Progenitor cell of endocrine pancreas (in vitro differentiated cells): ENCODE measurements around the gene CLEC2D. TPM values are rescaled to one million over a fixed set of nuclear protein-coding genes. Genes with fewer than 3 reads are reported as not detected.

Experiments
- DNase-seq: peaks from one replicate; pipeline ENCODE4 v3.0.0; 2021; ENCODE audit warnings: low spot score; ENCODE audit not compliant: unreplicated experiment
- H3K27ac Mint-ChIP-seq: 2 replicates; pipeline ENCODE4 v1.8.0; 2021; ENCODE audit warnings: mild to moderate bottlenecking, moderate library complexity, mixed read lengths
- H3K27me3 Mint-ChIP-seq: 2 replicates; pipeline ENCODE4 v1.8.0; 2021; ENCODE audit warnings: mixed read lengths
- H3K36me3 Mint-ChIP-seq: 2 replicates; pipeline ENCODE4 v1.8.0; 2022; ENCODE audit warnings: mixed read lengths; ENCODE audit not compliant: insufficient read depth
- H3K4me1 Mint-ChIP-seq: 2 replicates; pipeline ENCODE4 v1.8.0; 2021; ENCODE audit warnings: low read depth, mixed read lengths
- H3K4me3 Mint-ChIP-seq: 2 replicates; pipeline ENCODE4 v1.8.0; 2021; ENCODE audit warnings: low read depth, mild to moderate bottlenecking, moderate library complexity, mixed read lengths
- H3K9me3 Mint-ChIP-seq: 2 replicates; pipeline ENCODE4 v1.8.0; 2021; ENCODE audit warnings: low read depth, mixed read lengths
- long read RNA-seq: library from polyadenylated mRNA; unstranded; transcript quantifications from one replicate; pipeline ENCODE4 v2.0.0, GENCODE V29; 2020
- total RNA-seq: library from RNA; stranded (reverse); gene quantifications from 2 replicates; pipeline ENCODE4 v1.2.1, GENCODE V29; 2021
- TF ChIP-seq, protein P1 (sequence below): fragments of 200-600 bp; sonication (generic); IDR thresholded peaks from one replicate; pipeline ENCODE4 v1.5.0; 2021; ENCODE audit warnings: antibody characterized with exemption, mild to moderate bottlenecking; ENCODE audit not compliant: unreplicated experiment

Gene CLEC2D, protein sequence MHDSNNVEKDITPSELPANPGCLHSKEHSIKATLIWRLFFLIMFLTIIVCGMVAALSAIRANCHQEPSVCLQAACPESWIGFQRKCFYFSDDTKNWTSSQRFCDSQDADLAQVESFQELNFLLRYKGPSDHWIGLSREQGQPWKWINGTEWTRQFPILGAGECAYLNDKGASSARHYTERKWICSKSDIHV
- 23.5 and 31.0 TPM in 2 replicates for total RNA-seq
- long read RNA-seq, partial matches to known transcripts, result 0 of 18 reads
- long read RNA-seq, other reads (novel, unspliced or antisense), result 18 of 18 reads

DNA sequence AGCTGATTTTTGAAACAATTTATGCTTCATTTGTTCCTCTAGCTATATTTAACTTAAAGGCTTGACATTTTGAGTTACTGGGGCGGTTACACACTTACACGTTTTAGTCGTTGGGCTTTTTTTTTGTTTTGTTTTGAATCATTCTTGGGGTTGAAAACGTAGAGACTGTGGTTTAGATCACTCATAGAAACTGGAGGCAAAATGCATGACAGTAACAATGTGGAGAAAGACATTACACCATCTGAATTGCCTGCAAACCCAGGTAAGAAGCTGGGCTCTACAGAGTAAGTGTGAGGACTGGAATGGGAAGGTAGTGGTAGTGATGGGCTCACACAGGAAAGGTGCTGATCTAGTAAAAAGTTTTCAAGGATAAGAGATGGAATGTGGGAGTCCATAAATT is at the start of gene CLEC2D:
Gene CLEC2D, plus strand, starts transcription at position 180 of the 400 bp plus-strand sequence. Its CDS starts 22 bp downstream, at position 202.
- Mint-ChIP-seq H3K4me3 (no peak within 1 kb of the TSS), H3K4me1 (peaks cover 2% of the 10 kb centered on the region), H3K9me3 (no peaks in the 10 kb centered on the region), H3K27ac (no peak within 1 kb of the TSS), H3K36me3 (peaks cover 29% of the 10 kb centered on the region), H3K27me3 (no peaks in the 10 kb centered on the region)
- no peak for DNase-seq
- TF ChIP-seq, protein P1, sequence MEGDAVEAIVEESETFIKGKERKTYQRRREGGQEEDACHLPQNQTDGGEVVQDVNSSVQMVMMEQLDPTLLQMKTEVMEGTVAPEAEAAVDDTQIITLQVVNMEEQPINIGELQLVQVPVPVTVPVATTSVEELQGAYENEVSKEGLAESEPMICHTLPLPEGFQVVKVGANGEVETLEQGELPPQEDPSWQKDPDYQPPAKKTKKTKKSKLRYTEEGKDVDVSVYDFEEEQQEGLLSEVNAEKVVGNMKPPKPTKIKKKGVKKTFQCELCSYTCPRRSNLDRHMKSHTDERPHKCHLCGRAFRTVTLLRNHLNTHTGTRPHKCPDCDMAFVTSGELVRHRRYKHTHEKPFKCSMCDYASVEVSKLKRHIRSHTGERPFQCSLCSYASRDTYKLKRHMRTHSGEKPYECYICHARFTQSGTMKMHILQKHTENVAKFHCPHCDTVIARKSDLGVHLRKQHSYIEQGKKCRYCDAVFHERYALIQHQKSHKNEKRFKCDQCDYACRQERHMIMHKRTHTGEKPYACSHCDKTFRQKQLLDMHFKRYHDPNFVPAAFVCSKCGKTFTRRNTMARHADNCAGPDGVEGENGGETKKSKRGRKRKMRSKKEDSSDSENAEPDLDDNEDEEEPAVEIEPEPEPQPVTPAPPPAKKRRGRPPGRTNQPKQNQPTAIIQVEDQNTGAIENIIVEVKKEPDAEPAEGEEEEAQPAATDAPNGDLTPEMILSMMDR, result no peak

DNA sequence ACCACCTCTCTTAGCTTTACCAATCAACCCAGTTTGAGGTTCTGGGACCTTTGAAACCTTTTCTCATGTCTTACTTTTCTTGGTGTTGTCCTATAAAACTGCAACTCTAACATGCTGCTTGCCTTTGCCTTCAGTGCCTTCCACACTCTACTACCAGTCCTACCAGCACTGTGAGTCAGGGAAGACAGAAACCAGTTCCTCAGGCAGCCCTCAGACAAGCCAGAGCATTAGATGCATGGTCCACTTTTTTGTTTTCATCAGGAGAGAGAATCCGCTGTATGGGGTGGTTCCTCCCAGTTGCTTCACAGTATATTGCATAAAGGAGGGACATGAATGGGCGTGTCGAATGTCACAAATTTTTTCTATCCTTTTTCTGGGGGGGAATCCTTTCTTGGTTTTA is 44.5 kb upstream of the CLEC2D start:
- Mint-ChIP-seq H3K4me1 (peaks cover 3% of the 10 kb centered on the region), H3K9me3 (peaks cover 10% of the 10 kb centered on the region), H3K36me3 (no peaks in the 10 kb centered on the region), H3K27me3 (no peaks in the 10 kb centered on the region), H3K4me3 (no peak overlapping the region), H3K27ac (no peak overlapping the region)
- no peak for DNase-seq
- TF ChIP-seq, protein P1, result no peak

DNA sequence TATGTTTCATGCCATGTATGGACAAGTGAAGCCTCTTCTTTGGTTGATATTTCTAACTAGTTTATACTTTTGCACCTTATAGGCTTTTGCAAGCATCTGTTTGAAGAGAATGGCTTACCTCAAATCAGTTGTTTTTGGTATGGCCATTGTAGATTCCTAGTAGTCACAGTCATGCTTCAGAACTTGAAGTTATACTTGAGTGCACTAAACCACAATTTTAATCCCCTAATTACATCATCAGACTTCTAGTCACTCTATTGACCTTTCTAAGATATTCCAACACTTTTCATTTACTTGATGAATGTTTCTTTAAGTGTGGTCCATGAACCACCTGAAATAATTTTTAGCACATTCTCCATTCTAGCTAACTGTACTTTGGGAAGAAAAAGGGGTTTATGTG is 43.2 kb upstream of the CLEC2D start:
- TF ChIP-seq, protein P1, result no peak

DNA sequence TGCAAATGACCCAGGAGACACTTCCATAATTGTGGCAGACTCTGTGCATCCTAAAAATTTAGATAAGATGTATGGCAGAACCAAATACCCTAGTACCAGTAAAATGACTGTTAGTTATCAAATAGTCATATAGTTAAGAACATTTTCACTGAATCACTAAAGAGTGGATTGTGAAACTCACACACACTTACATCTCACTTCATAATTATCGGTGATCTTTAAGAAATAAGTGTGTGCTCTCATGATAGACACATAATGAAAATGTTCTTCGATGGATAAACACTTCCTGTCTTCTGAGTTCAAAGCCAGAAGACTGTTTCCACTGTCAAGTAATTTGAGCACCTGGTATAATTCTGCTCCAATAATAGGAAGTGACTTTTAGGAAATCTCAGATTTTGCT is 42.7 kb upstream of the CLEC2D start:
- H3K27ac Mint-ChIP-seq, result no peak overlapping the region
- H3K36me3 Mint-ChIP-seq, result peaks cover 1% of the 10 kb centered on the region
- H3K4me3 Mint-ChIP-seq, result no peak overlapping the region
- peaks cover 7% of the 10 kb centered on the region for H3K4me1 Mint-ChIP-seq
- no peaks in the 10 kb centered on the region for H3K27me3 Mint-ChIP-seq
- H3K9me3 Mint-ChIP-seq, result peaks cover 15% of the 10 kb centered on the region
- TF ChIP-seq, protein P1, result no peak
- DNase-seq, result no peak

More for the DNA sequence above, 43.2 kb upstream of the CLEC2D start:
- H3K4me1 Mint-ChIP-seq, result peaks cover 7% of the 10 kb centered on the region
- no peak overlapping the region for H3K27ac Mint-ChIP-seq
- H3K27me3 Mint-ChIP-seq, result no peaks in the 10 kb centered on the region
- H3K36me3 Mint-ChIP-seq, result peaks cover 1% of the 10 kb centered on the region
- no peak for DNase-seq
- H3K4me3 Mint-ChIP-seq, result no peak overlapping the region
- peaks cover 10% of the 10 kb centered on the region for H3K9me3 Mint-ChIP-seq

DNA sequence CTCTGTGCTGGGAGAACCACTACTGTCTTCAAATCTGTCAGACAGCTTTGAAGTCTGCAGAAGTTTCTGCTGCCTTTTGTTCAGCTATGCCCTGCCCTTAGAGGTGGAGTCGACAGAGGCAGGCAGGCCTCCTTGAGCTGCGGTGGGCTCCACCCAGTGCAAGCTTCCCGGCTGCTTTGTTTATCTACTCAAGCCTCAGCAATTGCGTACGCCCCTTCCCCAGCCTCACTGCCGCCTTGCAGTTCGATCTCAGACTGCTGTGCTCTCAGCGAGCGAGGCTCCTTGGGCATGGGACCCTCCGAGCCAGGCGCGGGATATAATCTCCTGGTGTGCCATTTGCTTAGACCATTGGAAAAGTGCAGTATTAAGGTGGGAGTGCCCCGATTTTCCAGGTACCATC is 36.7 kb upstream of the CLEC2D start:
- H3K36me3 Mint-ChIP-seq, result peaks cover 7% of the 10 kb centered on the region
- peaks cover 15% of the 10 kb centered on the region for H3K4me1 Mint-ChIP-seq
- H3K4me3 Mint-ChIP-seq, result no peak overlapping the region
- TF ChIP-seq, protein P1, result no peak
- DNase-seq, result no peak
- no peaks in the 10 kb centered on the region for H3K27me3 Mint-ChIP-seq
- no peak overlapping the region for H3K27ac Mint-ChIP-seq
- H3K9me3 Mint-ChIP-seq, result peaks cover 23% of the 10 kb centered on the region
